Tibial artery (tissue), 4 donors: ENCODE results near the gene CES2.
"Not testable (repeated sequence)": the region's sequence is repeated elsewhere in the genome, so short reads cannot be mapped to it uniquely, and the experiment has no call there.

Experiments used
- DNase-seq, 2 donors: peaks; one replicate each; pipeline ENCODE4 v3.0.0-alpha.2; 2019
- H3K27ac ChIP-seq, 2 donors: fragments of 200-600 bp; sonication (generic) in 1 of 2; 1 replicate in 1 of 2; 2 replicates in 1 of 2; pipeline ENCODE4 v1.5.1; 2018 to 2019; ENCODE audit warnings: mild to moderate bottlenecking in 1 of 2
- H3K27me3 ChIP-seq, 2 donors: fragments of 200-600 bp; sonication (generic) in 1 of 2; one replicate each; pipeline versions ENCODE4 v1.5.1 to v1.6.0; 2016 to 2019
- H3K36me3 ChIP-seq, 3 donors: fragments of 200-600 bp; sonication (generic) in 2 of 3; one replicate each; pipeline ENCODE4 v1.5.1; 2016 to 2019; ENCODE audit warnings: mild to moderate bottlenecking in 2 of 3
- H3K4me1 ChIP-seq, 4 donors: fragments of 200-600 bp; sonication (generic) in 2 of 4; 1 replicate in 3 of 4; 2 replicates in 1 of 4; pipeline ENCODE4 v1.5.1; 2016 to 2019
- H3K4me3 ChIP-seq, 2 donors: fragments of 200-600 bp; sonication (generic) in 1 of 2; 1 replicate in 1 of 2; 2 replicates in 1 of 2; pipeline ENCODE4 v1.5.1; 2018 to 2019; ENCODE audit warnings: mild to moderate bottlenecking in 2 of 2
- H3K9me3 ChIP-seq, 3 donors: fragments of 200-600 bp; sonication (generic) in 1 of 3; one replicate each; pipeline ENCODE4 v1.5.1; 2016 to 2019
- CTCF ChIP-seq, 2 experiments: fragments of 200-600 bp in 1 of 2; fragments of 450-650 bp in 1 of 2; IDR thresholded peaks; one replicate each; pipeline ENCODE4 v1.5.1; 2017 to 2019; ENCODE audit warnings: antibody characterized with exemption in 2 of 2, mild to moderate bottlenecking in 1 of 2, moderate library complexity in 1 of 2
- intact Hi-C: fragments of 100-400 bp; cut with DNase I; formaldehyde crosslinking; loops from one replicate; pipeline ENCODE4 v1.15.0; 2023; ENCODE audit warnings: low total_unique reads

CES2 gene

GRCh38 chr16:66950437-66950836, 15.1 kb downstream of the CES2 start:
- intact Hi-C loops = no loop called here
- no peak overlapping the region for H3K4me3 ChIP-seq

GRCh38 chr16:66950971-66951790, 15.9 kb downstream of the CES2 start:
- Histone ChIP-seq H3K36me3 (no peaks in the 10 kb centered on the region), H3K27ac (no peak overlapping the region), H3K4me1 (peaks cover 0 to 17% (median 13%) of the 10 kb centered on the region in 4 donors), H3K27me3 (no peaks in the 10 kb centered on the region), H3K4me3 (no peak overlapping the region), H3K9me3 (no peaks in the 10 kb centered on the region)
- intact Hi-C loops = no loop called here
- TF ChIP-seq CTCF (IDR thresholded peaks at IDR 0.05) = no peak
- no peak for DNase-seq

More at GRCh38 chr16:66950437-66950836, 15.1 kb downstream of the CES2 start:
- TF ChIP-seq CTCF (IDR thresholded peaks at IDR 0.05) = no peak
- DNase-seq = no peak
- Histone ChIP-seq H3K36me3 (no peaks in the 10 kb centered on the region), H3K27me3 (no peaks in the 10 kb centered on the region), H3K4me1 (peaks cover 0 to 17% (median 13%) of the 10 kb centered on the region in 4 donors), H3K27ac (no peak overlapping the region), H3K9me3 (no peaks in the 10 kb centered on the region)

GRCh38 chr16:66952430-66953110, 17.3 kb downstream of the CES2 start:
- intact Hi-C loops = no loop called here
- H3K9me3 ChIP-seq = no peaks in the 10 kb centered on the region
- no peak for TF ChIP-seq CTCF (IDR thresholded peaks at IDR 0.05)
- H3K36me3 ChIP-seq = no peaks in the 10 kb centered on the region
- H3K4me1 ChIP-seq = peaks cover 0 to 15% (median 11%) of the 10 kb centered on the region in 4 donors
- H3K27ac ChIP-seq = no peak overlapping the region
- peaks cover 0 to 5% of the 10 kb centered on the region in 2 donors for H3K27me3 ChIP-seq
- no peak for DNase-seq
- H3K4me3 ChIP-seq = no peak overlapping the region

- peaks cover 0 to 8% (median 6%) of the 10 kb centered on the region in 4 donors for H3K4me1 ChIP-seq
- no peaks in the 10 kb centered on the region for H3K9me3 ChIP-seq
- H3K27ac ChIP-seq = no peak overlapping the region
- no peak for DNase-seq
- no peak for TF ChIP-seq CTCF (IDR thresholded peaks at IDR 0.05)
- intact Hi-C loops = no loop called here
- no peak overlapping the region for H3K4me3 ChIP-seq
- H3K36me3 ChIP-seq = no peaks in the 10 kb centered on the region
- H3K27me3 ChIP-seq = peaks cover 0 to 5% of the 10 kb centered on the region in 2 donors
These were observed 18.3 kb downstream of the CES2 start for GRCh38 chr16:66953462-66954096.

- no peaks in the 10 kb centered on the region for H3K9me3 ChIP-seq
- H3K4me1 ChIP-seq = peaks cover 0 to 2% (median under 1%) of the 10 kb centered on the region in 4 donors
- no peaks in the 10 kb centered on the region for H3K36me3 ChIP-seq
- H3K4me3 ChIP-seq = no peak overlapping the region
- peak; percentile 82 to 84 for DNase-seq
- H3K27ac ChIP-seq = no peak overlapping the region
- intact Hi-C loops = no loop called here
- peaks cover 0 to 5% of the 10 kb centered on the region in 2 donors for H3K27me3 ChIP-seq
- peak; percentile 73 to 78 for TF ChIP-seq CTCF (IDR thresholded peaks at IDR 0.05)
These were observed 18.9 kb downstream of the CES2 start for GRCh38 chr16:66954097-66954659.

- H3K4me1 ChIP-seq, H3K27me3 ChIP-seq, H3K36me3 ChIP-seq, intact Hi-C loops, H3K4me3 ChIP-seq, H3K27ac ChIP-seq, H3K9me3 ChIP-seq, DNase-seq: not testable (repeated sequence)
These were observed 20.2 kb downstream of the CES2 start for GRCh38 chr16:66955363-66956153.

GRCh38 chr16:66956154-66956457, 20.8 kb downstream of the CES2 start:
- H3K4me1 ChIP-seq, H3K9me3 ChIP-seq, DNase-seq, H3K36me3 ChIP-seq, H3K27me3 ChIP-seq, intact Hi-C loops, H3K27ac ChIP-seq, H3K4me3 ChIP-seq: not testable (repeated sequence)
